BLaER1 (cell line): ENCODE data around the gene TUT4.

Experiments used
- H3K27ac ChIP-seq: shearing (Covaris generic); formaldehyde crosslinking; 2 replicates; pipeline ENCODE4 v1.8.1; 2022
- H3K27me3 ChIP-seq: shearing (Covaris generic); formaldehyde crosslinking; 2 replicates; pipeline ENCODE4 v1.8.1; 2022
- H3K36me3 ChIP-seq: shearing (Covaris generic); formaldehyde crosslinking; 2 replicates; pipeline ENCODE4 v1.8.1; 2022
- H3K4me1 ChIP-seq: shearing (Covaris generic); formaldehyde crosslinking; 2 replicates; pipeline ENCODE4 v1.8.1; 2022
- H3K4me2 ChIP-seq: shearing (Covaris generic); formaldehyde crosslinking; 2 replicates; pipeline ENCODE4 v1.8.1; 2022
- H3K4me3 ChIP-seq: shearing (Covaris generic); formaldehyde crosslinking; 2 replicates; pipeline ENCODE4 v1.8.1; 2022
- H3K9ac ChIP-seq: shearing (Covaris generic); formaldehyde crosslinking; 2 replicates; pipeline ENCODE4 v1.8.1; 2022
- H3K9me3 ChIP-seq: shearing (Covaris generic); formaldehyde crosslinking; 2 replicates; pipeline ENCODE4 v1.8.1; 2022
- H4K20me1 ChIP-seq: shearing (Covaris generic); formaldehyde crosslinking; 2 replicates; pipeline ENCODE4 v1.8.1; 2022
- Cebpa-rat ChIP-seq: shearing (Covaris generic); IDR thresholded peaks from 2 replicates; pipeline ENCODE4 v1.8.1; 2022

TUT4 gene

GRCh38 chr1:52511851-52512615 lies 40.9 kb downstream of the TUT4 start:
- no peak overlapping the region for H3K27ac ChIP-seq
- TF ChIP-seq Cebpa-rat: no peak
- peaks cover 9% of the 10 kb centered on the region; the same call in 1 of the 2 replicates for H4K20me1 ChIP-seq
- H3K9ac ChIP-seq: no peak overlapping the region
- no peaks in the 10 kb centered on the region for H3K4me1 ChIP-seq
- peaks cover 78% of the 10 kb centered on the region for H3K36me3 ChIP-seq
- no peak overlapping the region for H3K4me2 ChIP-seq
- no peak overlapping the region for H3K4me3 ChIP-seq
- no peaks in the 10 kb centered on the region for H3K27me3 ChIP-seq
- H3K9me3 ChIP-seq: no peaks in the 10 kb centered on the region

GRCh38 chr1:52511439-52511838 lies 41.5 kb downstream of the TUT4 start:
- Histone ChIP-seq H3K27ac (no peak overlapping the region), H3K4me3 (no peak overlapping the region), H3K4me1 (no peaks in the 10 kb centered on the region), H3K36me3 (peaks cover 78% of the 10 kb centered on the region), H3K9ac (no peak overlapping the region), H3K27me3 (no peaks in the 10 kb centered on the region), H3K4me2 (no peak overlapping the region), H3K9me3 (no peaks in the 10 kb centered on the region), H4K20me1 (peaks cover 3% of the 10 kb centered on the region; the same call in 1 of the 2 replicates)
- TF ChIP-seq Cebpa-rat: no peak

- H3K36me3 ChIP-seq: peaks cover 81% of the 10 kb centered on the region
Observed at GRCh38 chr1:52506920-52507546, 45.9 kb downstream of the TUT4 start.

GRCh38 chr1:52506349-52506748 lies 46.5 kb downstream of the TUT4 start:
- peaks cover 7% of the 10 kb centered on the region; the same call in 1 of the 2 replicates for H4K20me1 ChIP-seq
- H3K4me2 ChIP-seq: no peak overlapping the region
- H3K27ac ChIP-seq: no peak overlapping the region
- no peak overlapping the region for H3K4me3 ChIP-seq
- peaks cover 80% of the 10 kb centered on the region for H3K36me3 ChIP-seq
- no peaks in the 10 kb centered on the region for H3K9me3 ChIP-seq
- H3K4me1 ChIP-seq: no peaks in the 10 kb centered on the region
- no peak overlapping the region for H3K9ac ChIP-seq
- no peaks in the 10 kb centered on the region for H3K27me3 ChIP-seq
- TF ChIP-seq Cebpa-rat: no peak

More at GRCh38 chr1:52506920-52507546, 45.9 kb downstream of the TUT4 start:
- no peak overlapping the region for H3K4me2 ChIP-seq
- H3K27me3 ChIP-seq: no peaks in the 10 kb centered on the region
- H3K4me3 ChIP-seq: no peak overlapping the region
- 0 out of 2 replicates have a peak, but pooled peaks cover under 1% of the 10 kb centered on the region for H4K20me1 ChIP-seq
- no peak overlapping the region for H3K9ac ChIP-seq
- no peaks in the 10 kb centered on the region for H3K4me1 ChIP-seq
- no peak overlapping the region for H3K27ac ChIP-seq
- no peaks in the 10 kb centered on the region for H3K9me3 ChIP-seq
- no peak for TF ChIP-seq Cebpa-rat

- Histone ChIP-seq H4K20me1 (peaks cover 8% of the 10 kb centered on the region; the same call in 1 of the 2 replicates), H3K27ac (no peak overlapping the region), H3K27me3 (no peaks in the 10 kb centered on the region), H3K9me3 (no peaks in the 10 kb centered on the region), H3K4me3 (no peak overlapping the region), H3K36me3 (peaks cover 84% of the 10 kb centered on the region), H3K4me2 (no peak overlapping the region), H3K4me1 (no peaks in the 10 kb centered on the region), H3K9ac (no peak overlapping the region)
- TF ChIP-seq Cebpa-rat: no peak
Observed at GRCh38 chr1:52504720-52505119, 48.2 kb downstream of the TUT4 start.

- no peak overlapping the region for H3K9ac ChIP-seq
- no peaks in the 10 kb centered on the region for H3K27me3 ChIP-seq
- no peaks in the 10 kb centered on the region for H3K9me3 ChIP-seq
- H3K4me3 ChIP-seq: no peak overlapping the region
- no peak for TF ChIP-seq Cebpa-rat
- H3K36me3 ChIP-seq: peaks cover 87% of the 10 kb centered on the region
- H3K4me1 ChIP-seq: no peaks in the 10 kb centered on the region
- no peak overlapping the region for H3K4me2 ChIP-seq
- no peak overlapping the region for H3K27ac ChIP-seq
- peaks cover 8% of the 10 kb centered on the region; the same call in 1 of the 2 replicates for H4K20me1 ChIP-seq
Observed at GRCh38 chr1:52503706-52504105, 49.2 kb downstream of the TUT4 start.

GRCh38 chr1:52502789-52503188 lies 50.1 kb downstream of the TUT4 start:
- no peak overlapping the region for H3K9ac ChIP-seq
- H3K36me3 ChIP-seq: peaks cover 83% of the 10 kb centered on the region
- peaks cover 15% of the 10 kb centered on the region for H4K20me1 ChIP-seq
- no peak overlapping the region for H3K4me2 ChIP-seq
- no peak overlapping the region for H3K4me3 ChIP-seq
- no peaks in the 10 kb centered on the region for H3K9me3 ChIP-seq
- no peak for TF ChIP-seq Cebpa-rat
- no peaks in the 10 kb centered on the region for H3K27me3 ChIP-seq
- no peak overlapping the region for H3K27ac ChIP-seq
- no peaks in the 10 kb centered on the region for H3K4me1 ChIP-seq

GRCh38 chr1:52487632-52488031 lies 65.3 kb downstream of the TUT4 start:
- no peaks in the 10 kb centered on the region for H4K20me1 ChIP-seq
- H3K9me3 ChIP-seq: no peaks in the 10 kb centered on the region
- H3K4me3 ChIP-seq: no peak overlapping the region
- H3K9ac ChIP-seq: no peak overlapping the region
- no peak overlapping the region for H3K27ac ChIP-seq
- TF ChIP-seq Cebpa-rat: no peak
- no peaks in the 10 kb centered on the region for H3K4me1 ChIP-seq
- H3K27me3 ChIP-seq: no peaks in the 10 kb centered on the region
- H3K36me3 ChIP-seq: peaks cover 58% of the 10 kb centered on the region
- H3K4me2 ChIP-seq: no peak overlapping the region

GRCh38 chr1:52482326-52483004 lies 70.4 kb downstream of the TUT4 start:
- Histone ChIP-seq H3K9me3 (no peaks in the 10 kb centered on the region), H3K27ac (no peak overlapping the region), H3K36me3 (peaks cover 69% of the 10 kb centered on the region), H3K4me2 (no peak overlapping the region), H3K4me1 (peaks cover 23% of the 10 kb centered on the region), H3K9ac (no peak overlapping the region), H3K27me3 (no peaks in the 10 kb centered on the region), H4K20me1 (no peaks in the 10 kb centered on the region), H3K4me3 (no peak overlapping the region)
- TF ChIP-seq Cebpa-rat: no peak

- H3K27me3 ChIP-seq: no peaks in the 10 kb centered on the region
- peaks cover 76% of the 10 kb centered on the region for H3K36me3 ChIP-seq
- H3K4me3 ChIP-seq: no peak overlapping the region
- no peaks in the 10 kb centered on the region for H3K9me3 ChIP-seq
- H3K4me1 ChIP-seq: peaks cover 57% of the 10 kb centered on the region
- peak overlapping the region; percentile 4; the same call in 1 of the 2 replicates for H3K27ac ChIP-seq
- H4K20me1 ChIP-seq: no peaks in the 10 kb centered on the region
- no peak overlapping the region for H3K9ac ChIP-seq
- peak overlapping the region; percentile 23 for H3K4me2 ChIP-seq
- no peak for TF ChIP-seq Cebpa-rat
Observed at GRCh38 chr1:52479076-52479475, 73.8 kb downstream of the TUT4 start.
